Kidney epithelial cell (primary cell): Measurements from ENCODE around the gene NUP88. TPM values are rescaled to one million over a fixed set of nuclear protein-coding genes. Genes with fewer than 3 reads are reported as not detected.

Source experiments
- DNase-seq: peaks from one replicate; pipeline ENCODE4 v3.0.0-alpha.2; 2010; ENCODE audit warnings: low read depth
- H3K27me3 ChIP-seq: 2 replicates; pipeline ENCODE4 v1.6.0; 2011; ENCODE audit warnings: low read length; ENCODE audit not compliant: control insufficient read depth, insufficient read depth
- H3K36me3 ChIP-seq: 2 replicates; pipeline ENCODE4 v1.5.1; 2011; ENCODE audit warnings: low read length; ENCODE audit not compliant: control insufficient read depth, insufficient read depth
- H3K4me3 ChIP-seq: 2 replicates; pipeline ENCODE4 v1.5.1; 2011; ENCODE audit warnings: low read depth, mild to moderate bottlenecking, control low read depth, low read length
- CTCF ChIP-seq: IDR thresholded peaks from 2 replicates; pipeline ENCODE4 v1.5.1; 2011; ENCODE audit warnings: mild to moderate bottlenecking, moderate library complexity, low read length, control low read depth, inconsistent platforms; ENCODE audit not compliant: insufficient read depth, poor library complexity, severe bottlenecking
- total RNA-seq: library from RNA; depleted of rRNA; stranded (reverse); fragments of >200 nt; gene quantifications from 2 replicates; pipeline ENCODE4 v1.2.3, GENCODE V29; 2015

NUP88 gene
- total RNA-seq, 1 donor from 2014 or later, result 68.2 TPM

- no peak overlapping the region for H3K4me3 ChIP-seq
- no peaks in the 10 kb centered on the region for H3K27me3 ChIP-seq
- DNase-seq, result no peak
- TF ChIP-seq CTCF, result no peak
- H3K36me3 ChIP-seq, result no peaks in the 10 kb centered on the region
Observed at GRCh38 chr17:5362162-5362811, 57.2 kb downstream of the NUP88 start.

- TF ChIP-seq CTCF, result no peak
- DNase-seq, result no peak
- Histone ChIP-seq H3K4me3 (no peak overlapping the region), H3K27me3 (no peaks in the 10 kb centered on the region), H3K36me3 (no peaks in the 10 kb centered on the region)
Observed at GRCh38 chr17:5361426-5361825, 58.0 kb downstream of the NUP88 start.

- H3K36me3 ChIP-seq, result peaks cover 2% of the 10 kb centered on the region
- TF ChIP-seq CTCF, result no peak
Observed at GRCh38 chr17:5355421-5356129, 63.9 kb downstream of the NUP88 start.

GRCh38 chr17:5354886-5355415, 64.5 kb downstream of the NUP88 start:
- H3K4me3 ChIP-seq, result no peak overlapping the region
- TF ChIP-seq CTCF, result no peak
- no peaks in the 10 kb centered on the region for H3K27me3 ChIP-seq
- peaks cover 2% of the 10 kb centered on the region for H3K36me3 ChIP-seq
- no peak for DNase-seq

More at GRCh38 chr17:5355421-5356129, 63.9 kb downstream of the NUP88 start:
- Histone ChIP-seq H3K4me3 (no peak overlapping the region), H3K27me3 (no peaks in the 10 kb centered on the region)
- DNase-seq, result no peak

GRCh38 chr17:5354310-5354709, 65.2 kb downstream of the NUP88 start:
- no peak overlapping the region for H3K4me3 ChIP-seq
- H3K36me3 ChIP-seq, result peaks cover 2% of the 10 kb centered on the region
- no peak for DNase-seq
- TF ChIP-seq CTCF, result no peak
- H3K27me3 ChIP-seq, result no peaks in the 10 kb centered on the region
